GM23248 (cell line): ENCODE data around the gene KLHL41. TPM values are rescaled to one million over a fixed set of nuclear protein-coding genes. Genes with fewer than 3 reads are reported as not detected.

Experiments used
- DNase-seq: peaks from one replicate; pipeline ENCODE4 v3.0.0-alpha.2; 2015
- H2AFZ ChIP-seq: fragments of 200-600 bp; sonication (generic); 2 replicates; pipeline ENCODE4 v1.6.1; 2016; ENCODE audit warnings: antibody characterized with exemption
- H3F3A ChIP-seq: fragments of 200-600 bp; sonication (generic); 2 replicates; pipeline ENCODE4 v1.6.1; 2016; ENCODE audit warnings: mild to moderate bottlenecking, antibody characterized with exemption, mixed run types; ENCODE audit not compliant: insufficient read depth
- H3K27ac ChIP-seq: fragments of 200-600 bp; sonication (generic); 2 replicates; pipeline ENCODE4 v1.5.1; 2016; ENCODE audit warnings: mild to moderate bottlenecking
- H3K27me3 ChIP-seq: fragments of 200-600 bp; sonication (generic); replicated peaks from 2 replicates; pipeline ENCODE4 v1.6.1; 2016; ENCODE audit warnings: mild to moderate bottlenecking; ENCODE audit not compliant: insufficient read depth
- H3K36me3 ChIP-seq: fragments of 200-600 bp; sonication (generic); 2 replicates; pipeline ENCODE4 v1.6.1; 2016; ENCODE audit warnings: low read depth, mild to moderate bottlenecking
- H3K4me1 ChIP-seq: fragments of 200-600 bp; sonication (generic); 2 replicates; pipeline ENCODE4 v1.6.1; 2016; ENCODE audit warnings: mild to moderate bottlenecking; ENCODE audit not compliant: insufficient read depth
- H3K4me2 ChIP-seq: fragments of 200-600 bp; sonication (generic); one replicate; pipeline ENCODE4 v1.6.1; 2016; ENCODE audit warnings: mild to moderate bottlenecking; ENCODE audit not compliant: unreplicated experiment
- H3K4me3 ChIP-seq: fragments of 200-600 bp; sonication (generic); 2 replicates; pipeline ENCODE4 v1.5.1; 2016; ENCODE audit warnings: mild to moderate bottlenecking
- H3K79me2 ChIP-seq: fragments of 200-600 bp; sonication (generic); 2 replicates; pipeline ENCODE4 v1.6.1; 2016; ENCODE audit warnings: mild to moderate bottlenecking; ENCODE audit not compliant: insufficient read depth
- H3K9ac ChIP-seq: fragments of 200-600 bp; sonication (generic); 2 replicates; pipeline ENCODE4 v1.6.1; 2016; ENCODE audit warnings: mild to moderate bottlenecking
- H3K9me2 ChIP-seq: fragments of 200-600 bp; sonication (generic); 2 replicates; pipeline ENCODE4 v1.6.1; 2016; ENCODE audit warnings: mixed run types, mild to moderate bottlenecking, moderate library complexity; ENCODE audit not compliant: insufficient read depth
- H3K9me3 ChIP-seq: fragments of 200-600 bp; sonication (generic); one replicate; pipeline ENCODE4 v1.6.1; 2017; ENCODE audit warnings: low read depth
- H4K20me1 ChIP-seq: fragments of 200-600 bp; sonication (generic); 2 replicates; pipeline ENCODE4 v1.6.0; 2016; ENCODE audit not compliant: insufficient read depth
- EZH2 ChIP-seq: fragments of 200-600 bp; sonication (generic); IDR thresholded peaks from 2 replicates; pipeline ENCODE4 v1.6.1; 2018; ENCODE audit warnings: antibody characterized with exemption, mild to moderate bottlenecking; ENCODE audit not compliant: insufficient read depth, poor library complexity, severe bottlenecking
- EZH2phosphoT487 ChIP-seq: fragments of 200-600 bp; sonication (generic); IDR thresholded peaks from 2 replicates; pipeline ENCODE4 v1.6.1; 2018; ENCODE audit warnings: antibody characterized with exemption, moderate library complexity, mild to moderate bottlenecking, low read depth; ENCODE audit not compliant: insufficient read depth
- WGBS, 2 experiments: methylation state at CpG; one replicate each; pipeline ENCODE4 v1.1.6; 2015 to 2017; ENCODE audit warnings: low lambda C conversion rate in 2 of 2, low coverage in 1 of 2; ENCODE audit errors: missing lambda C conversion rate in 2 of 2; 5-methylcytosine and 5-hydroxymethylcytosine counted together
- in situ Hi-C: fragments of 300-500 bp; cut with MboI; formaldehyde crosslinking; loops from 2 replicates; pipeline ENCODE4 v1.15.0; 2020
- polyA plus RNA-seq: library from polyadenylated mRNA; unstranded; fragments of >200 nt; fragmentation: Nextera tagmentation; extraction: Ambion mirVana; gene quantifications from 2 replicates; pipeline ENCODE4 v1.2.1, GENCODE V29; 2016
- total RNA-seq: library from RNA; depleted of rRNA; stranded (reverse); fragments of >200 nt; shearing (Covaris generic); gene quantifications from 2 replicates; pipeline ENCODE4 v1.2.3, GENCODE V29; 2014; rRNA removed

Gene KLHL41
- total RNA-seq (0.11 and 0.13 TPM in 2 replicates), polyA plus RNA-seq (0.11 TPM in 1 of 2 replicates, not detected in the other)

DNA sequence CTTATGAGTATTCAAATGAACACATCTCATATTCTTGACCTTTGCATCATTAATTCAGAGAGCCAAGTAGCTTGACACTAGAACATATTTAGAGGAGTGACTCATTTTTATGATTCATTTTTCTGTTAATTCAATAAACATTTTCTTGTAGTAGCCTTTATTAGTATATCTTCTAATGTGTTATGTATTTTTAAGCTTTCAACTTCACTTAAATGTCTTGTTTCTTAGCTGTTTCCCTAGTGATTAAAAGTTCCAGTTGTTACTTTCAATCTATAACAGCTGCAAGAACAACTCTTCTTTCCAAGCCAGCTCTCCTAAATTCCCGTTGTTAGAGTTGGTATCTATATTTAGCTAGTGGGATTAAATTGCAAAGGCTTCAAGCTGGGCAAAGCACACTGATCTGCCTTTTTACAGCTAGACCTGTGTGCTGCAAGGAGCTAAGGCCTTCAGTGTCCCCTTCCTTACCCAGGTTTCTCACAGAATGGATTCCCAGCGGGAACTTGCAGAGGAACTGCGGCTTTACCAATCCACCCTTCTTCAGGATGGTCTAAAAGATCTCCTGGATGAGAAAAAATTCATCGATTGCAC, at the start of gene KLHL41:
Gene KLHL41, plus strand, starts transcription at position 405 of the 588 bp plus-strand sequence. Its CDS starts 77 bp downstream, at position 482.
- Histone ChIP-seq H3K4me3 (no peak within 1 kb of the TSS), H3K9me2 (no peaks in the 10 kb centered on the region), H3K4me2 (peak within 1 kb of the TSS; percentile 6), H3F3A (peaks cover 11% of the 10 kb centered on the region; the same call in 1 of the 2 replicates), H3K9ac (no peak within 1 kb of the TSS), H3K79me2 (no peaks in the 10 kb centered on the region), H4K20me1 (no peaks in the 10 kb centered on the region), H3K27ac (no peak within 1 kb of the TSS), H3K36me3 (no peaks in the 10 kb centered on the region), H2AFZ (no peak within 1 kb of the TSS), H3K9me3 (no peaks in the 10 kb centered on the region), H3K27me3 (no peaks in the 10 kb centered on the region), H3K4me1 (peaks cover 9% of the 10 kb centered on the region)
- in situ Hi-C loops = no loop called here
- TF ChIP-seq EZH2phosphoT487 (no peak), EZH2 (no peak)
- DNase-seq = peak; percentile 48
- WGBS, 2 experiments = 74 to 75% methylated on average over 4 of the region's 4 CpGs

DNA sequence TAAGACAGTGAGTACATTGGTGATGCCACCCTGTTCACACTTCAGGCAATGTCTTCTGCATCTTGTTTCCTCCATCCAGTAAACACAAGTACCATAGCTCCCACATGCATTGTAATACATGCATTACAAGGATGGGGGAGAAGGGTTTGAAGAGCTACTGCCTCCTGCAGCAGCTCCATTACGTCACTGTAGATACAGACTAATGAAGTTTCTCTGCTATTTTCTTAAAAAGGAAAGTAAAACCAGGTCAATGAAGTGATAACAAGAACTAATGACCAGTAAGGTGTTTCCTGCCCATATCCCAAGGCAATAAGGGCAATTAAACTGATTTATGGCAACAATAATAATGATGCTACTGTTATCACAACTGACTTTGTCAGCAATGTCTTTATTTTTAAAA, 48.4 kb upstream of the KLHL41 start:
- Histone ChIP-seq H3K4me3 (no peak overlapping the region), H3K79me2 (no peaks in the 10 kb centered on the region), H3K4me1 (peaks cover 21% of the 10 kb centered on the region), H3K4me2 (no peak overlapping the region), H3K36me3 (no peaks in the 10 kb centered on the region), H3K9me3 (no peaks in the 10 kb centered on the region), H2AFZ (no peak overlapping the region), H3K9ac (no peak overlapping the region), H3F3A (0 out of 2 replicates have a peak, but pooled peaks cover 5% of the 10 kb centered on the region), H4K20me1 (no peaks in the 10 kb centered on the region), H3K27me3 (no peaks in the 10 kb centered on the region), H3K9me2 (no peaks in the 10 kb centered on the region), H3K27ac (no peak overlapping the region)
- 90 to 97% methylated on average over 1 of the region's 1 CpG for WGBS, 2 experiments
- in situ Hi-C loops = loop anchor here (25.0 kb wide), 1 partner anchor 1376 kb away; no protein-coding TSS in a partner anchor
- TF ChIP-seq EZH2 (no peak), EZH2phosphoT487 (no peak)
- DNase-seq = no peak

DNA sequence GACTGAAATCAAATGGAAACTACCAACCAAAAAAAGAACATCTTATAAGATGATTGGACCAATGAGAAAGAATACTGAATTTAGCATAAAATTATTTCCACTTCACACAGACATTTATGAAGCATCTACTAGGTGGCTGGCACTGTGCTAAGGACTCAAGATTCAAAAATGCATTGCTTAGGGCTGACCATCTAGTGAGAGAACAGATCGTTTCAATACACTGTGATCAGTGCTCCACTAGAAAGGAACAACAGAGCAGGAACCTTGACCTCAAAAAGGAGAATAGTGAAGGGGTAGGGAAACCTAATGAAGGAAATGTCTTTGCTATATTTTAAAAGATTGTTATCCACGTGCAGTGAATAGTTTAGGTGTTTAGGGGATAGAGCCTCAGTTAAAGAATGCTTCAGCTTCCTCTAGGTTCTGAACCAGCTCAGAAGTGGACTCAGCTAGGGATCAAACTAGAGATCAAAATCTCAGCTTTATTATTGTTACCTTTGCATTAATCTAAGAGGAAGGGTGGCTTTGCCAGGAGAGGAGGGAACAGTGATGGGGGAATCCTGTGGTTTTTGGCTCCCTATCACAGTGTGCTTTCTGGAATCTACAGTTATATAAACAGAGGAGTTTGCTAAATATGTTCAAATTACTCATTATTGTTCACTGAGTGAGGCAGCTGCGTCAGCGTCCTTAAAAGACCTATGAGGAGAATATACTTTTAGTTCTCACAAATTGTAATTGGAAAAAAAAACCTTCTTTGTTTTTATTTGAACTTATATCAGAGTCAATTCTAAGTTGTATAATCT, 46.4 kb upstream of the KLHL41 start:
- in situ Hi-C loops = loop anchor here (25.0 kb wide), 1 partner anchor 1374 kb away; no protein-coding TSS in a partner anchor
- H3K4me3 ChIP-seq = peak overlapping the region; percentile 14; the same call in 1 of the 2 replicates
- H3K4me2 ChIP-seq = peak overlapping the region; percentile 74

DNA sequence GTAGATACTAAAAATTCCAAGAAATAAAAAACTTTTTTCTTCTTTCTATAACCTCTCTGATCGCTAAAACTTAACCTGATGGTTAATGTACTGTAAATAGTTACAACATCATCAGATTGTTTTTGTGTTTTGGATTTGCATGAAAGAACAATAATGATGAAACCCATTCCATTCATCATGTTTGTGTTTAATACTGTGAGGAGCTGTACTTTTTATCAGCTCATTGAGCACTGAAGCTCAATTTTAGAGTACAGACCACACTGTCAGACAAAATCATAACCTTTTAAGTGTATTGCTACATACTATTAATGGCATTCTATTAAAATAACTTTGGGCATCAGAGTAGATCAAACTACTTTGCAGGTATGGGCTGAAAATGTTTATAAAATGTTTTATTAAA, 45.0 kb upstream of the KLHL41 start:
- Histone ChIP-seq H2AFZ (peak overlapping the region; percentile 51; the same call in 1 of the 2 replicates), H3K4me3 (no peak overlapping the region), H3K4me2 (no peak overlapping the region), H3F3A (0 out of 2 replicates have a peak, but pooled peaks cover 5% of the 10 kb centered on the region), H3K79me2 (no peaks in the 10 kb centered on the region), H3K9me3 (no peaks in the 10 kb centered on the region), H3K27me3 (no peaks in the 10 kb centered on the region), H3K9ac (no peak overlapping the region), H3K4me1 (peaks cover 21% of the 10 kb centered on the region), H3K9me2 (no peaks in the 10 kb centered on the region), H4K20me1 (no peaks in the 10 kb centered on the region), H3K27ac (no peak overlapping the region), H3K36me3 (no peaks in the 10 kb centered on the region)
- in situ Hi-C loops = loop anchor here (25.0 kb wide), 1 partner anchor 1373 kb away; no protein-coding TSS in a partner anchor
- DNase-seq = no peak
- TF ChIP-seq EZH2phosphoT487 = no peak
- no peak for TF ChIP-seq EZH2
- WGBS, 2 experiments = 98 to 100% methylated on average over 1 of the region's 1 CpG

More for the DNA sequence above, 46.4 kb upstream of the KLHL41 start:
- WGBS, 2 experiments = 1 to 6% methylated on average over 4 of the region's 4 CpGs
- peak overlapping the region; percentile 50 for H3K9ac ChIP-seq
- peak overlapping the region; percentile 51 for H2AFZ ChIP-seq
- no peaks in the 10 kb centered on the region for H4K20me1 ChIP-seq
- peak overlapping the region; percentile 66 for H3K27ac ChIP-seq
- H3K27me3 ChIP-seq = no peaks in the 10 kb centered on the region
- H3K9me3 ChIP-seq = no peaks in the 10 kb centered on the region
- no peaks in the 10 kb centered on the region for H3K79me2 ChIP-seq
- no peaks in the 10 kb centered on the region for H3K36me3 ChIP-seq
- H3K9me2 ChIP-seq = no peaks in the 10 kb centered on the region
- TF ChIP-seq EZH2phosphoT487 (no peak), EZH2 (no peak)
- H3K4me1 ChIP-seq = peaks cover 21% of the 10 kb centered on the region
- peak; percentile 92 for DNase-seq
- H3F3A ChIP-seq = 0 out of 2 replicates have a peak, but pooled peaks cover 5% of the 10 kb centered on the region
